Measurements from ENCODE around the gene UBAC2.

Gene UBAC2

DNA sequence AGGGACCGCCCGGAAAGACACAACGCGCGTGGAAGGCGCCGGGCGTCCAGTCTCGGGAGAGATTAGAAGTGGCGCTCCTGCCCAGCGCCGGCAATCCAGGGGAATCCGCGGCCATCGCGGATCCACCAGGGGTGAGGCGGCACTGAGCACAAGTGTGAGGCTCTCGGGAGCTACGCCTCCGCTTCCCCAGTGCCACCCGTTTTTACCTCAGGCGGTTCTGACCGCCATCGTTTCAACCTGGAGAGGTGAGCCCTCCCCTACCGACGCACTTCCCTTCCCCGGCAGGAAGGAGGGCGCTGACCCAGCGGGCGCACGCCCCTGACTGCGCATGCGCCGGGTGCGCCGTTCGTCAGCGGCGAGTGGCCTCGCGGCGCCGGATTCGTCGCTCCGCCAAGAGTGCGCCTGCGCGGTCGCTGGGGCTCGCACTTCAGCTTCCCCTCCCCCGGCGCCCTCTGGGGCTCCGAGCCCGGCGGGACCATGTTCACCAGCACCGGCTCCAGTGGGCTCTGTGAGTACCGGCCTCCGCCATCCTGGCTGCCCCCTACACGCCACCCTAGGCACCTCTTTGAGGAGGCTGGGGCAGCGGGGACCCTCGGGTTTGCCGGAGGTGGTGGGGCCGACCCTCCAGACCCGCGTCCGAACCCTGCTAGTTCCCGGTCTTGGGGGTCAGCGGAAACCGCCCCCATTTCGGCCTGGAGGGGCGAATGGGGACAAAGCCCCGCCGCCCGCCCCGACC is at the start of gene UBAC2:
TSS of gene UBAC2 (plus strand) at position 423 of the 736 bp plus-strand sequence. CDS start at position 478, 55 bp downstream.
- peak; percentile 96 to 98 for DNase-seq

DNA sequence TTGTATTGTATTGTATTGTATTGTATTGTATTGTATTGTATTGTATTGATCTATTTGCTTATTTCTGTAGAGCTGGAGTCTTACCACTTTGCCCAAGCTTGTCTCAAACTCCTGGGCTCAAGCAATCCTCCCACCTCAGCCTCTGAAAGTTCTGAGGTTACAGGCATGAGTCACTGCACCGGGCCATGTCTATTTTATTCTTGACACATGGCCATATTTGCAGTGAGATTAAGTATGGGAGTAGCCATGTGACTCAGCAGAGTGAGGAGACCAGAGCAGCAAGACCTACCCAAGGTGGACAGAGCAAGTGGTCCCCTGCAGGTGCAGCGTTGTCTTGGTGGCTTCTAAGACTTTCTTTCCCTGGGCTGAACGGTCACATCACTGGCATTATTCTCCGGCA is 49.1 kb upstream of the UBAC2 start:
- DNase-seq, result no peak

- DNase-seq, result no peak
These were observed 47.4 kb upstream of the UBAC2 start for GRCh38 chr13:99153219-99153618.

DNA sequence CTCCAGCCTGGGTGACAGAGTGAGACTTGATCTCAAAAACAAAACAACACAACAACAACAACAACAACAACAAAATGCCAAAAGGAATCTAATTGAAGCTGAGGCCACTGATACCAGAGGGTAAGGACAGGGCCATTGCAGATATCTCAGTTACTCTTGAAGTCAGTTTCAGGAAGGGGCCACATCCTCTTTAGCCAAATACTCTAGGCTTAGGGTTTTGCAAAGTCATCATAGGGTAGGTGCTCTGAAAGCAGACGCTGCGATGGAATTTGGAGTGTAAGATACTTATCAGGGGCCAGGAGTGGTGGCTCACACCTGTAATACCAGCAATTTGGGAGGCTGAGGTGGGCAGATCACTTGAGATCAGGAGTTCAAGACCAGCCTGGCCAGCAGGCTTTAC is 46.6 kb upstream of the UBAC2 start:
- no peak for DNase-seq

DNA sequence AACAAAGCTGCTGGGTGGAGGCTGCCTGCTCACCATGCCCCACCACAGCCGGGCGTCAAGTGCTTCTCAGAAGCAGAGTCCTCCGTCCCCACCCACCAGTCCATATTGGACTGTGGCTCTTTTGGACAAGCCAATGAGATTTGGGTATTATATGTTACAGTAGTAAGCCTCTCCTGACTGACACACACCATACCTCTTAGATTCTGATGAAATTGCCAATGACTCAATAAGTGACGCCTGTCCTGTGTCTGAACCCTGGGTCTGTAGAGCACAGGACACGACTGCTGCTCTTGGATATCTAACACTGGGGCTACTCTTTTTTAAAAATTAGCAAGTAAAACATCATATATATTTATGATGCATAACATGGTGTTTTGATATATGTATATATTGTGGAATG is 44.8 kb upstream of the UBAC2 start:
- DNase-seq, result no peak

DNA sequence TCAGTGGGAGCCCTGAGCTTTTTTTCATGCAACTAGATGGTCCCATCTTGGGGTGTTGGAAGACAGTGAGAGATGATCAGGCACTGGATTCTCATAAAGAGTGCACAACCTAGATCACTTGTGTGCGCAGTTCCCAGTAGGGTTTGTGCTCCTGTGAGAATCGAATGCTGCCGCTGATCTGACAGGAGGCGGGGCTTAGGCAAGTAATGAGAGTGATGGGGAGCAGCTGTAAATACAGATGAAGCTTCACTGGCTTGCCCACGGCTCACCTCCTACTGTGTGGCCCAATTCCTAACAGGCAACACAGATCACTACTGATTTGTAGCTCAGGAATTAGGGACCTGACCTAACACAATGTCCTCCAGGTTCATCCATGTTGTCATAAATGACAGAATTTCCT is 43.6 kb upstream of the UBAC2 start:
- DNase-seq, result no peak

DNA sequence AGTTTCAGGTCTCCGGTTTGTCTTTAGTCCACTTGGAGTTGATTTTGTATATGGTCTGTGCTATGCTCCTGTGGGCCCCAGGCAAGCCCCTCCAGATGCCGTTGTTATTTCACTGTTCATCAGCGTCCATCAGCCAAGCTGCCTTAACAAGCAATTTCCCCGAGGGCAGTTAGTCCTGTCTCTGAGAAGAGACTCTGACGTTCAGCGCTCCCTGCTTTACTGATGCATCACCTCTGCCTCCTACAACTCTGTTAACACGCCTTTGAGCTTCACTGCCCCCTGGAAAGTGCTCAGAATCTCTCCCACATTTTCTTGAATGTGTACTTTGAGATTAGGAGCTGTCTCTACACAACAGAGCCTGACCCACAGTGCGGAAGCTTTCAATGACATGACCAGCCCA is 41.8 kb upstream of the UBAC2 start:
- DNase-seq, result no peak

DNA sequence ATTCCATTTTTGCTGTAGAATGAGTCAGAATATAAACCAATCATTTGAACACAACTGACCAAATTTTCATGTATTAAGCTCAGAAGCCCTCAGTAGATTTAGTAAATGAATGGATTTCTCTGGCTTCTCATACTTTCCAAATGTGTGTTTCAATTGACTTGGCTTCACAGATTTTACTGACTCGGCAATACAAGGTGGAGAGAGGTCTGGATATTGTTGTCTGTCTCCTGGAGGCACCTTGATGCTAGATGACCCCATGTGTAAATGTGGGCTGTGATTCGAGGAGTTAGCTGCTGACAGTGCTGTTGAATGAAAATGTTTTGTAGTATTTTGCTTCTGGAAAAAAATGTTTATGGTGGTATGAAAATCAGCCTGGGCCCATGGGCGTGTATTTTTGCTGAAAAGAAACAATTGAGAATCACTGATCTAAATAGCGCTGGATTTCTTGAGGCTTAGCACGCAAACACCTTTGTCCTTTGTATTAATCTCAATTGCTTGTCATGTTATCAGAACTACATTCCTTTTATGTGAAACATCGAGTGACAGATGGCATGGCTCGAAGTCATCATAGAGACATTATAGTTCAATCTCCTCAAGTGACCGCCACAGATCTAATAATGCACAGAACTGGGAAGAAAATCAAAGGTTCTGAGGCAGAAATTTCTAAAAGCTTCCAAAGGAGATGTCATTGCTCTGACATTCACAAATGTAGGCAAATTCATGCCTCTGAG is 41.2 kb upstream of the UBAC2 start:
- DNase-seq, result no peak

DNA sequence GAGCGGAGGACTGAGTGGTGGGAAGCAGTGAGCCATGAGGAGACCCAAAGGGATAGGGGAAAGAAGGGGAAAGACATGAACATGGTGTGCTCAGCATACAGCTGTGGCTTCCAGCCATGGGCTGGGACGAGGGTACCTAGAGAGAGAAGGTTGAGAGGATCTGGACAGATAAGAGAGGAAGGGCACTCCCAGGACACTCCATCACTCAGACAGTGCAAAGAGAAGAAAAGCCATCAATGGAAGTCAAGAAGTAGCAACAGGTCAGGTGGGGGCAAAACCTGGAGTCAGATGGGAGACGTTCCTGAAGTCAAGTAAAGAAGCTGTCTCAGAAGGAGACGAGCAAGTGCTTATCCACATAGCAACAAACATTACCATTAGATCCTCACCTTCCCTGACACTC is 40.2 kb upstream of the UBAC2 start:
- no peak for DNase-seq

GRCh38 chr13:99161512-99161911 is 39.1 kb upstream of the UBAC2 start:
- DNase-seq, result no peak

DNA sequence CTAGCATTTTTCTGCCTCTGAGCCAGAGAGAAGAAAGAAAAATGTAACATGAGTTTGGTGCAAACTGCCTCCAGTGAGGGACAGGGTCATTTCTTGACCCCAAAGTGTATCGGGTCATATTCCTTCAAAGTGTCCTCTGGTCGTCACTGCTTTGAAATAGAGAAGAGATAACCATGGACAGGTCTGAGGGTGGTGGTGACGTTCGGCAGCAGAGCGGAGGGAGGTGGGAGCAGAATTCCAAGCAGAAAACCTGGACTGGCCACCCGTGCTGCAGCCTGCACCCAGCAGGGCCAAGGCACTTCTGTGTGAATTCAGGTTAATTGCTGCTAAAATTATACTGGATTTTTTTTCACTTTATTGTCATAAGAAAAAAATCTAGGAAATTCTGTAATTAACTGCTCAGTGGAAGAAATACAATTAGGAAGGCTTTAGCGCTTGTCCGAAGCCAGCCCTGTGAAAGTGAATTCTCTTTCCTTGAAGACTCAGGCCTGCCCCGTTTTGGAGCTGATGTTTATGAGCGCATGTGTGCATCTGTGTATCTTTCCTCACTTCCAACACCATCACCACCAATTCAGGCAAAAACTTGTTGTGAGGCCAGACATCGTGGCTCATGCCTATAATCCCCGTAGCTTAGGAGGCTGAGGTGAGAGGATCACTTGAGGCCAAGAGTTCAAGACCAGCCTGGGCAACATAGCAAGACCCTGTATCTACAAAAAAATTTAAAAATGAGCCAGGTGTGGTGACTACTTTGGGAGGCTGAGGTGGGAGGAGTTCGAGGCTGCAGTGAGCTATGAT is 37.9 kb upstream of the UBAC2 start:
- no peak for DNase-seq

- DNase-seq, result no peak
These were observed 36.4 kb upstream of the UBAC2 start for GRCh38 chr13:99164226-99164625.

DNA sequence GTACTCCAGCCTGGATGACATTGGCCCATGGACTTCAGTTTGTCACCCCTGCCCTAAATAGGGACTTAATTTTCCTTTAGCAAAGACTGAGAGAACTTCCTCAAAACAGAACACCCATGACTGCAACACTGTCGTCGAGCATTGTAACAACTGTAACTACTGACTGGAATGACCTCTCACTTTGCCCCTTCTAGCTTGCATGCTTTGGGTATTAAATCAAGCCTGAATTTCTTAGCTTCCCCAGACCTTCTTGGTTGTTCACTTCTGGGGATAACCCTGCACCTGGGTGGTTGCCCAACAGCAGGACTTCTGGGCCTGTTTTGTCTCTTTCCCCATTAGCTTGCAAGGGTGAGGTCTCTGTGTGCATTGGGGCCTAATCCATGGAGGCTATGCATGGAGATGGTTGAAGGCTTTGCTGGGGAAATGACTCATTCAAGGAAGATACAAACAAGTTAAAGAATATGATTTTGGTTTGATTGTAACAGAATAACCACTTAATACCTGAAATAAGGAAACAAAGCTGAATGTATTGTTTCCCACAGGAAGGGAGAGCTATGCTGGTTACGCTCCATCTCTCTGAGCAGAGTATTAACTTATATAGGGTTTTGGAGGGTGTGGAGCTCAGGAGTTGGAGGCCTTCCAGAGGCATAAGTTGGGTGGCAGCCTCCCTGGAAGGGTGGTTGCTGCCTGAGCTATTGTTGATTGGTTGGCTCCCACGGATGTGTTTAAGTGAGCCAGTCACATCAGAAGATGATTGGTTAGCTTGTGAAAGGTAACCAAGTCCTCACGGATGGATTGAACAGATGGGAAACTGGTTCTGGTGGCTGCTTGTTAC is 34.7 kb upstream of the UBAC2 start:
- DNase-seq, result no peak

GRCh38 chr13:99172951-99173350 is 27.7 kb upstream of the UBAC2 start:
- no peak for DNase-seq

GRCh38 chr13:99173606-99174005 is 27.0 kb upstream of the UBAC2 start:
- DNase-seq, result no peak

- no peak for DNase-seq
These were observed 26.0 kb upstream of the UBAC2 start for GRCh38 chr13:99174533-99175100.

GRCh38 chr13:99176309-99177276 is 24.1 kb upstream of the UBAC2 start:
- DNase-seq, result peak; percentile 81 to 82

GRCh38 chr13:99178636-99179035 is 22.0 kb upstream of the UBAC2 start:
- peak; percentile 30 to 46 for DNase-seq

DNA sequence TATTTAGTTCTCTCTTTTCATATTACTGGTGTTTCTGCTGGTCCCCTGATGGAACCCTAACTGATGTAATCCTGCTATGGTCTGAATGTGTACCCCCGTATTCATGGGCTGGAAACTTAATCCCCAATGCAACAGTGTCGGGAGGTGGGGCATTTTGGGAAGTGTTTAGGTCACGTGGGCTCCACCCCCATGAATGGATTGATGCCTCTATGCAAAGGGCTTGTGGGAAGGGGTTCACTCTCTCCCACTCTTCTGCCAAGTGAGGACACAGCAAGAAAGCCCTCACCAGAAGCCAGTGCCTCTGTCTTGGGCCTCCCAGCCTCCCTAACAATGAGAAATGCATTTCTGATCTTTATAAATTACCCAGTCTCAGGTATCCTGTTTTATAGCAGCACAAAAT is 21.2 kb upstream of the UBAC2 start:
- DNase-seq, result no peak

DNA sequence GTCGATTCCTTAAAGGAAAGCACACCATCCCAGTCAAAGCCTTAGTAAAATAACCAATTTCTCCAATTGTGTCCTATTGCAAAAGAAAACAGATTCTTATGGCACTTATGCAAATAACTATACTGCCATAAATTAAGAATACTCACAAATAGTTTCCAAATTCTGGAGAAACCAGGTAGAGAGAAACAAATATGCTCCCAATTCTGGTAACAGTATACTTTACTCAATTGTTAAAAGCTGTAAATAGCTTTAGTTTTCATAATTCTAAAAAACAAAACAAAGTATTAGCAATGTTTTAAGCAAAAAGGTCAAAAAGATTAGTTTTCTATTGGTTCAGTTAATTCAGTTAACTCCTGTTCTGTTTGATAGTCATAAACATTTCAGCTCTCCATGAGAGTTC is 18.2 kb upstream of the UBAC2 start:
- peak in 1 of 2 donors; percentile 30 for DNase-seq

DNA sequence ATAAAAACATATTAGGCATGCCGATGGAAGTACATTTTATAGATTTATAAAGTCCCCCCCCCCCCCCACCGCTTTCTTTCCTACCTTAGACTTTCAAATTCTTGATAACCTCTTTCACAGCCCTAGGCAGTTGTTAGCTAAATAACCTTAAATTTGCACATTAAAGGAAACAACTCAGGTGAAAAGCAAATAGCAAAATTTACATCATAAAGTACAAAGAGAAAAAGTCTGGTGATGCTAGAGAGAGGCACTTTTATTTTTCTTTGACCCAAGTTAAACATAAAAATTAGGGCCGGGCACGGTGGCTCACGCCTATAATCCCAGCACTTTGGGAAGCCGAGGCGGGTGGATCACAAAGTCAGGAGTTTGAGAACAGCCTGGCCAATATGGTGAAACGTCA is 15.0 kb upstream of the UBAC2 start:
- DNase-seq, result no peak
